HEK293T (cell line): ENCODE results near the gene HOXA5.

ENCODE experiments used
- BHLHE40 ChIP-seq: fragments of 450-650 bp; IDR thresholded peaks from 2 replicates; pipeline ENCODE4 v1.6.1; 2016; ENCODE audit warnings: mild to moderate bottlenecking, moderate library complexity, borderline replicate concordance
- CTBP1 ChIP-seq: fragments of 450-650 bp; IDR thresholded peaks from 2 replicates; pipeline ENCODE4 v1.6.1; 2016; ENCODE audit warnings: borderline replicate concordance
- ELF4 ChIP-seq: fragments of 450-650 bp; IDR thresholded peaks from 2 replicates; pipeline ENCODE4 v1.6.1; 2017; ENCODE audit warnings: antibody characterized with exemption
- FOXA1 ChIP-seq: fragments of 450-650 bp; IDR thresholded peaks from 2 replicates; pipeline ENCODE4 v1.6.1; 2016; ENCODE audit warnings: mild to moderate bottlenecking
- FOXK2 ChIP-seq: fragments of 450-650 bp; IDR thresholded peaks from 2 replicates; pipeline ENCODE4 v1.6.1; 2016; ENCODE audit warnings: mild to moderate bottlenecking
- HDGF ChIP-seq: fragments of 450-650 bp; IDR thresholded peaks from 2 replicates; pipeline ENCODE4 v1.6.1; 2017; ENCODE audit warnings: antibody characterized with exemption, borderline replicate concordance
- LEF1 ChIP-seq: fragments of 450-650 bp; IDR thresholded peaks from 2 replicates; pipeline ENCODE4 v1.6.1; 2017; ENCODE audit warnings: mild to moderate bottlenecking, borderline replicate concordance
- SP1 ChIP-seq: fragments of 450-650 bp; IDR thresholded peaks from 2 replicates; pipeline ENCODE4 v1.6.1; 2017
- TARDBP ChIP-seq: fragments of 450-650 bp; IDR thresholded peaks from 2 replicates; pipeline ENCODE4 v1.6.1; 2016
- TF ChIP-seq, protein P1 (sequence below): fragments of 450-650 bp; IDR thresholded peaks from 2 replicates; pipeline ENCODE4 v1.6.1; 2016

DNA sequence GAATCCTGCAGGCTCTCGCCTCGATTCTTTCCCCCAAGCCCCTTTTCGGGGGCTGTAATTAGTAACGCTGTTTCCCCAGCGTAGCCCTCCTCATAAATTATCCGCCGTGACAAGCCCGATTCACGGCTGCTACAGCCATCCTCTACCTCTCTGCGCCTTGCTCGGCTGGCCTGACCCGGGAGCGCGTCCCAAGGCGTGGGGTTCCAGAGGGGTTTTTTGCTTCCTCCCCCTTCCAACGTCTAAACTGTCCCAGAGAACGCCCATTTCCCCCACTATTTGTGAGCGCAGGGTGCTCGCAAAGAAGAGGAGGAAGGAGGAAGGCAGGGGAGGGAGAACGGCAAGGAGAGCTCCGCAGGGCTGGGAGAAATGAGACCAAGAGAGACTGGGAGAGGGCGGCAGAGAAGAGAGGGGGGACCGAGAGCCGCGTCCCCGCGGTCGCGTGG is 880 bp downstream of the HOXA5 start:
- no peak for TF ChIP-seq SP1
- no peak for TF ChIP-seq TARDBP
- TF ChIP-seq ELF4, result no peak
- TF ChIP-seq BHLHE40, result no peak
- no peak for TF ChIP-seq FOXK2
- TF ChIP-seq FOXA1, result no peak
- TF ChIP-seq HDGF, result no peak
- TF ChIP-seq, protein P1, sequence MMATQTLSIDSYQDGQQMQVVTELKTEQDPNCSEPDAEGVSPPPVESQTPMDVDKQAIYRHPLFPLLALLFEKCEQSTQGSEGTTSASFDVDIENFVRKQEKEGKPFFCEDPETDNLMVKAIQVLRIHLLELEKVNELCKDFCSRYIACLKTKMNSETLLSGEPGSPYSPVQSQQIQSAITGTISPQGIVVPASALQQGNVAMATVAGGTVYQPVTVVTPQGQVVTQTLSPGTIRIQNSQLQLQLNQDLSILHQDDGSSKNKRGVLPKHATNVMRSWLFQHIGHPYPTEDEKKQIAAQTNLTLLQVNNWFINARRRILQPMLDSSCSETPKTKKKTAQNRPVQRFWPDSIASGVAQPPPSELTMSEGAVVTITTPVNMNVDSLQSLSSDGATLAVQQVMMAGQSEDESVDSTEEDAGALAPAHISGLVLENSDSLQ, result peak; percentile 89
- TF ChIP-seq LEF1, result no peak
- TF ChIP-seq CTBP1, result no peak
